Measurements from ENCODE around the gene SLC49A4.

SLC49A4 gene

GRCh38 chr3:122880624-122881023, 85.8 kb downstream of the SLC49A4 start:
- Histone ChIP-seq H3F3A (ENCODE audit: insufficient read depth) (no peaks in the 10 kb centered on the region), H3K9ac (ENCODE audit: low read length) (no peak overlapping the region), H3K4me3 (ENCODE audit: insufficient read depth, low read length, poor library complexity, severe bottlenecking) (no peak overlapping the region), H3K4me2 (ENCODE audit: low read depth, low read length, poor library complexity, severe bottlenecking) (no peak overlapping the region), H2AFZ (ENCODE audit: low read depth, low read length, severe bottlenecking) (no peak overlapping the region), H3K79me2 (ENCODE audit: insufficient read depth, low read length) (no peaks in the 10 kb centered on the region), H3K27me3 (ENCODE audit: low read length) (no peaks in the 10 kb centered on the region), H3K9me3 (ENCODE audit: insufficient read depth, low read length) (no peaks in the 10 kb centered on the region), H4K20me1 (ENCODE audit: low read depth, low read length) (no peaks in the 10 kb centered on the region), H3K9me2 (replicated peaks; ENCODE audit: insufficient read depth, low read length) (no peaks in the 10 kb centered on the region), H3K27ac (ENCODE audit: low read depth, low read length) (no peak overlapping the region), H3K36me3 (ENCODE audit: low read length) (no peaks in the 10 kb centered on the region)
- TF ChIP-seq CTCF (IDR thresholded peaks at IDR 0.05; ENCODE audit: insufficient read depth, low read length, poor library complexity, severe bottlenecking) (no peak), EZH2phosphoT487 (conservative IDR thresholded peaks at IDR 0.05; ENCODE audit: low read length) (no peak)

- no peaks in the 10 kb centered on the region for H3K9me3 ChIP-seq (ENCODE audit: insufficient read depth, low read length)
- no peaks in the 10 kb centered on the region for H3K36me3 ChIP-seq (ENCODE audit: low read length)
- H3K27me3 ChIP-seq (ENCODE audit: low read length) = no peaks in the 10 kb centered on the region
- H3K4me3 ChIP-seq (ENCODE audit: insufficient read depth, low read length, poor library complexity, severe bottlenecking) = no peak overlapping the region
- no peaks in the 10 kb centered on the region for H4K20me1 ChIP-seq (ENCODE audit: low read depth, low read length)
- H2AFZ ChIP-seq (ENCODE audit: low read depth, low read length, severe bottlenecking) = no peak overlapping the region
- H3K79me2 ChIP-seq (ENCODE audit: insufficient read depth, low read length) = no peaks in the 10 kb centered on the region
- H3F3A ChIP-seq (ENCODE audit: insufficient read depth) = no peaks in the 10 kb centered on the region
- no peak overlapping the region for H3K27ac ChIP-seq (ENCODE audit: low read depth, low read length)
- H3K9me2 ChIP-seq (replicated peaks; ENCODE audit: insufficient read depth, low read length) = no peaks in the 10 kb centered on the region
- TF ChIP-seq EZH2phosphoT487 (conservative IDR thresholded peaks at IDR 0.05; ENCODE audit: low read length) = no peak
- no peak for TF ChIP-seq CTCF (IDR thresholded peaks at IDR 0.05; ENCODE audit: insufficient read depth, low read length, poor library complexity, severe bottlenecking)
- no peak overlapping the region for H3K9ac ChIP-seq (ENCODE audit: low read length)
- H3K4me2 ChIP-seq (ENCODE audit: low read depth, low read length, poor library complexity, severe bottlenecking) = no peak overlapping the region
Measured at GRCh38 chr3:122882361-122882947, 87.6 kb downstream of the SLC49A4 start.

GRCh38 chr3:122886251-122886650, 91.4 kb downstream of the SLC49A4 start:
- H3K36me3 ChIP-seq (ENCODE audit: low read length) = no peaks in the 10 kb centered on the region
- no peaks in the 10 kb centered on the region for H4K20me1 ChIP-seq (ENCODE audit: low read depth, low read length)
- no peaks in the 10 kb centered on the region for H3K9me2 ChIP-seq (replicated peaks; ENCODE audit: insufficient read depth, low read length)
- no peaks in the 10 kb centered on the region for H3K79me2 ChIP-seq (ENCODE audit: insufficient read depth, low read length)
- no peak for TF ChIP-seq CTCF (IDR thresholded peaks at IDR 0.05; ENCODE audit: insufficient read depth, low read length, poor library complexity, severe bottlenecking)
- no peak for TF ChIP-seq EZH2phosphoT487 (conservative IDR thresholded peaks at IDR 0.05; ENCODE audit: low read length)
- no peak overlapping the region for H3K9ac ChIP-seq (ENCODE audit: low read length)
- no peaks in the 10 kb centered on the region for H3F3A ChIP-seq (ENCODE audit: insufficient read depth)
- no peak overlapping the region for H3K27ac ChIP-seq (ENCODE audit: low read depth, low read length)
- no peaks in the 10 kb centered on the region for H3K27me3 ChIP-seq (ENCODE audit: low read length)
- H3K4me3 ChIP-seq (ENCODE audit: insufficient read depth, low read length, poor library complexity, severe bottlenecking) = no peak overlapping the region
- no peak overlapping the region for H2AFZ ChIP-seq (ENCODE audit: low read depth, low read length, severe bottlenecking)
- H3K4me2 ChIP-seq (ENCODE audit: low read depth, low read length, poor library complexity, severe bottlenecking) = no peak overlapping the region
- H3K9me3 ChIP-seq (ENCODE audit: insufficient read depth, low read length) = no peaks in the 10 kb centered on the region

Data from SU-DHL-6 (cell line).